Stimulated activated CD4-positive, alpha-beta T cell treated with anti-CD3 and anti-CD28 coated beads, TNF-alpha, amount 100 ng/mL, for 4 hours (primary cell): ENCODE data around the gene TMEM181.
"Not testable (repeated sequence)": the region's sequence is repeated elsewhere in the genome, so short reads cannot be mapped to it uniquely, and the experiment has no call there.

Experiments used
- DNase-seq, 3 experiments: peaks; one replicate each; pipeline ENCODE4 v3.0.0-alpha.2; 2020; ENCODE audit warnings: low read depth in 3 of 3

The TMEM181 gene

DNA sequence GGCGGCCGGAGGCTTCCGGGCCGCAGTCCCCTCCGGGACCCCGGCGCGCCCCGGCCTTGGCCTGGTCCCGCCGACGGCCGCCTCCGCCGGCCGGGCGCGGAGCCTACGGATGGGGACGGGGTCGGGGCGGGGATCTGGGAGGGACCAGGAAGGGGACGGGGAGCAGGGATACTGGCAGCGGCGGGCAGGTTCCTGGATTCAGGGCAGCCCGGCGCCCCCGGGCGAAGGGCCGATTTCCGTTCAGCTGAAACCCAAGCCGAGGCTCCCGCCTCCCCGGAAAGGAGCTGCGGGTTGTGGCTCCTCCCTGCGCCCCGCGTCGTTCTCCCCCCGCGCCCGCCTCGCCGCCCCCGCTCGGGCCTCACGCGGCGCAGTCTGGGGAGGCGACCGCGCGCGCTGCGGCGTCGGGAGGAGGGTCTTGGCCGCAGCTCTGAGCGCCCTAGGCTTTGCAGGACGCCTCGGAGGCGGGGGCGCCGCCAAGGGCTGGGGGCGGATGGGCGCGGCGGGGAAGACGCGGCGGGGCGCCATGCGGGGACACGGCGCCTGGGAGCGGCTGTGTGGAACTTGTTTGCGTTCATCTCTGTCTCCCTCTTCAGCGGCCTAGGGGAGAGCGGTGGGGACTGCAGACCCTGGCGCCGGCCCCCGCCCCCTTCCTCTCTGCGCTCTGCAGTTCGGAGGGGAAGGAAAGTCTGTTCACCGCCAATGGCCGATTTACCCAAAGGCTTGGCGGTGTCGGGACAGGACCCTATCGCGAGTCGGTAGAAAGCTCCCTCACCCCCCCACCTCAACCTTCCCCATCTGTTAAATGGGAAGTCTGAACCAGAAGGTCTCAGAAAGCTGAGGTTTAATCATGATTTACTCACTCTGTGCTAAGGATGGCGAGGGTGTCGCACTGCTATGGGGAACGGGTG, 22.7 kb upstream of the TMEM181 start:
- DNase-seq, result no peak

GRCh38 chr6:158538741-158539140, 21.1 kb upstream of the TMEM181 start:
- DNase-seq, result no peak

DNA sequence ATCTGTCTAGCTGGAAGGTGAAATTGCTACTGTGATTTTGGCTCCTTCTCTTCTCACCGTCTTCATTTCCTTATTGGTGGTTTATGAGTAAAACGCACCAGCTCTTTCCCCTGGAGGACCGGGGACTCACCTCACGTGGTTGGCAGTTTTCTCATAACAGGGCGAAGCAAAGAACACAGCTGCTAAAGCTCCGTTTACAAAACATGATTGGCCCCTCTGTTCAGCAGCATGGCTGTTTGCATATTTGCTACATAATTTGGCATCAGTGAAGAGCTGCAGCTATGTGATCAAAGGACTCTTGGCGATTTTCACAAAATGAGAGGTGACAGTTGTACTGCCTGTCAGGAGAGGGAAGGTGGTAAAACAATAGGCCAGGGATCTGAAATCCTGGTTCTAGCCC, 20.5 kb upstream of the TMEM181 start:
- DNase-seq, result no peak

DNA sequence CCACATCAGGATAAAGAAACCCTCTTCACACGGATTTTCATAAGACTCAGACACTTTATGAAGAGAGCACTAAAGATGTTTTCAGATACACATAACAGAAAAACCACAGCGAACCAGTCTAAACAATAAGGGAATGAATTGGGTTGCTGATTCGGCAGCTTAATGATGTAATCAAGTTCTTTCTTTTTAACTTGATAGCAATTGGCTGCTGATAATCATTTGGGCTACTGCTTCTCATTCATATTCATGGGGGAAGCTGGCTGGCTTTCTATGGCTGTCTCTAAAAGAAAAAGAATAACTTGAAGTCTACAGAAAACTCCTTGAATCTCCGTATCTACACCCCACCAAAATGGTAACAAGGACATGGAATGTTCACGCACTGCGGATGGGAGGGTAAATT, 20.0 kb upstream of the TMEM181 start:
- DNase-seq, result no peak

- DNase-seq, result no peak
These were observed 16.2 kb upstream of the TMEM181 start for GRCh38 chr6:158543606-158544185.

DNA sequence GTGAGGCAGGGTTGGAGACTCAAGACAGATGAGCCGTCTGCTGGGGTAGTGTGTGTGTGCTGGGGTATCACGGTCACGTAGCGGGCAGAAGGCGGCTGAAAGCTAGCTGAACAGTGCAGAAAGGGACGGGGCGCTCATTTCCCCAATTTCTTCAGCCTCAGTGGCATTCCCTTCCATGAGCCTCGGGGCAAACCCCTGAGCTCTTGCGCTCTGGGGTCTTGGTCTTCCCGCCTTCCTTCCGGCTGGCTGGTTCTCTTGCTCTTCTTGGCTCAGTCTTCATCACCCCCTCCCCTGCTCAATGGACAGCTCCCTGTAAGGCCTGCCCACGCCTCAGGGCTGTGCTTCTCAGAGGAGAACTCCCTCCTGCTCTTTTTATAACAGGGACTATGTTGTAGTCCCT, 15.5 kb upstream of the TMEM181 start:
- no peak for DNase-seq

GRCh38 chr6:158545043-158545966, 14.6 kb upstream of the TMEM181 start:
- no peak for DNase-seq

- no peak for DNase-seq
These were observed 11.3 kb upstream of the TMEM181 start for GRCh38 chr6:158548418-158549161.

DNA sequence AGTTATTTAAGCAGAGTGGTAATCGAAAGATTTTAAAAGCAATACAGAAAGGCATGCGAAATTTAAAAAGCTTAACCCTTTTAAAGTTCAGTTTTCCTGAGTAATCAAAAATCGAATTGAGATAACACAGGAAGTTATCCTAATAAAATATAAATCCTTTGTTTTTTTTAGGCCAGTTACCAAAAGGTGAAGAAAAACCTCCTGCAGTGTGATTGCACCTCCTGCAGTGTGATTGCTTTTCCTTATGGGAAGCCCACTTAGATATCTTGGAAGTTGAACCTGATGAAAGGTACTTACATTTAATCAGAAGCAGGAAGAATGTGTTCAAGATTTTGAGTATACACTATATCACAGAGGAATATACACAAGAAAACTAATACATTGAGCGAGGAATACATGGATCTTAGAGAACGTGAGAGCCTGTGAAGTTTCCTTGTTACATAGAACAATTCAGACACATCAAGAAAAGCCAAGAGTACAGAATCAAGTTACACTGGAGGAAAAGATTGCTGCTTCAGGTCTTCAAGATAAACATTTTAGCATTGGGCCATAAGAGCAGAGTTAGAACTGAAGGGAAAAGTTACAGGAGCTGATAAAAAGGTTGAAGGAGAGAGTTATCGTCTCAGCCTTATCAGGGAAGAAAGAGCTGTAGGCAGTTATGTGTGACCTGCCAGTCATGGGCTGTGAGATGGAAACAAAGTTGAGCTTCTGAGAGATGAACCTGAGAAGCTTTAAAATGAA, 7.7 kb upstream of the TMEM181 start:
- no peak for DNase-seq

DNA sequence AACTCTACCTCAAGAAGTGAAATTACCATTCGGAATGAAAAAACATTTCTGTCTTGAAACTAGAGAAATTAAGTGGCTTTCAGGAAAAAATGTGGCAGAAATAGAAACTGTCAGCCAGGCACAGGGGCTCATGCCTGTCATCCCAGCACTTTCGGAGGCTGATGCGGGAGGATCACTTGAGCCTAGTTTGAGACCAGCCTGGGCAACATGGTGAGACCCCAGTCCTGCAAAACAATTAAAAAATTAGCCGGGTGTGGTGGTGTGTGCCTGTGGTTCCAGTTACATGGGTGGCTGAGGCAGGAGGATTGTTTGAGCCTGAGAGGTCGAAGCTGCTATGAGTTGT, 7.1 kb upstream of the TMEM181 start:
- DNase-seq, result no peak

DNA sequence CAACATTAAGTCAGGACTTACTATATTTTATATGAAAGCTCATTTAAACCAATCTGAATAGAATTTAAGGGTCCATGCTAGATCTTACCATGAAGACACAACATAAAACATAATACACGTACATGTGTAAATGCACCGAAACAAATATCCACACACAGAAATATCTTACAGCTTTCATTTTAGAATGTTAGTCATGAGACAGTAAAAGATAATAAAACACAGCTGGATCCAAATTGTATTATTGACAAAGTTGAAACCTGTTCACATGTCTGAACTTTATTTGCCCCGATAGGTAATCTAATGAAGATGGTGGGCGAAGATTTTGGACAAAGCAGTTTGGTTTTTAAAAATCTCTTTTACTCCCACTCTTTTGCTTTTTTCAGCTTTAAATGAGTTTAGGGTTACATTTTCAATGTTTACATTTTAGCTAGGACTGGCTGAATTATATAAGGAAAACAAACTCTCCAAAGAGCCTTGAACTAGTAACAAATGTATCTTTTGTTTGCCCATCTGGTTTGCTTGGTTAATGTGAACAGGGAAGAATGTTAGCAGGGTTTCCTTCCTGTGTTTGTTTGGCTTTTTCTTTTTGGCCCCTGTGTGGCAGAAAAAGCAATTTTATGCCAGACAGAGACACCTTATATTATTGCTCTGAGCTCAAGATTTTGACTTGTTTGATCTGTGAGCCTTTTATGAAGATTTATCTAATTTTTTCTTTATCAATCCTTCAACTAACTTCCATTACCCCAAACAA, 5.1 kb upstream of the TMEM181 start:
- no peak for DNase-seq

DNA sequence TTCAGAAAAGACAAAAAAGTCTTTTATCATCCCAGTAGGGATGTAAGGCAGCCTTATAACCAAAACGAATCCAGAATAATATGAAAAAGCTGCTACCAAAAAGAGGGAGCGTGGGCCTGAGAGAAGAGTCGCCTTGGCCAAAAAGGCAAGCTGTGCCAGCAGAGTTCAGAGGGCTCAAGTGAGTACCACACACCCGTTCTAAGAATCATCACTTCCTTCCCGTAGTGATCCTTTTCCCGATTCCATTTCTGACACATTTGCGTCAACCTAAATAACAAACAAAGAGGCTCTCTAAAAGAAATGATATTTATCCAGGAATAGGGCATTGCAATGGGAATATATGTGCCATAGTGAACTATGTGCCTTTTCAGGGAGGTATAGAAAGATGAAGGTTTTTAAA, 3.8 kb upstream of the TMEM181 start:
- DNase-seq, result no peak

DNA sequence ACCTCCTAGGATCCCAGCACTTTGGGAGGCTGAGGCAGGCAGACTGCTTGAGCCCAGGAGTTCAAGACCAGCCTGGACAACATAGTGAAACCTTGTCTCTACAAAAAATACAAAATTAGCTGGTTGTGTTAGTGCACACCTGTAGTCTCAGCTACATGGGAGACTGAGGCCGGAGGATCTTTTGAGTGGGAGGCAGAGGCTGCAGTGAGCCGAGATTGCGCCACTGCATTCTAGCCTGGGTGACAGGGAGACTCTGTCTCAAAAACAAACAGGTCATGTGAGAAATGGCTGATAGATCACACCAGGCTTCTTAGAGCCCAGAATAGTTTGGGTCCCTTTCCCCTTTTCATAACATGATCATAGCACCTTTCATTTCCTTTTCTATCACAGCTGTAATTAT, 2.8 kb upstream of the TMEM181 start:
- not testable (repeated sequence) for DNase-seq

DNA sequence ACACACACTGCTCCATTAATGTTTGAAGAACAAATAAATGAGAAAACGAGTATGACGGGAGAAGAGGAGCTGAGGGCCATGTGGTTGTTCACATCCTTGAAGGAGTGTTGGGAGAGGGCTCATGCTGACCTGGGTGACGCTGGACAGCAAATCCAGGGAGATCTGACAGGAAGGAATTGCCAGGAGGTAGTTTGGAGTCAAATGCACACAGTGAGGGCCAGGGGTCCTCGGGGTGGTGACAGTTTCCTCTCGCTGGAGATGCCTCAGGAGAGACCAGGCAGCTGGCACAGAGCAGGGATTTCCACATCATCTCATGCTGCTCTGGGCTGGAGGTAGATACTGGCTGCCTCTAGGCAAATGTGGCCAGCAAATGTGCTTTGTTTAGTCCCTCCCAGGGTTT, 2.0 kb upstream of the TMEM181 start:
- DNase-seq, result no peak

GRCh38 chr6:158558415-158559306, 1.2 kb upstream of the TMEM181 start:
- DNase-seq, result no peak

- DNase-seq, result no peak
These were observed 475 bp upstream of the TMEM181 start for GRCh38 chr6:158559338-158559894.

DNA sequence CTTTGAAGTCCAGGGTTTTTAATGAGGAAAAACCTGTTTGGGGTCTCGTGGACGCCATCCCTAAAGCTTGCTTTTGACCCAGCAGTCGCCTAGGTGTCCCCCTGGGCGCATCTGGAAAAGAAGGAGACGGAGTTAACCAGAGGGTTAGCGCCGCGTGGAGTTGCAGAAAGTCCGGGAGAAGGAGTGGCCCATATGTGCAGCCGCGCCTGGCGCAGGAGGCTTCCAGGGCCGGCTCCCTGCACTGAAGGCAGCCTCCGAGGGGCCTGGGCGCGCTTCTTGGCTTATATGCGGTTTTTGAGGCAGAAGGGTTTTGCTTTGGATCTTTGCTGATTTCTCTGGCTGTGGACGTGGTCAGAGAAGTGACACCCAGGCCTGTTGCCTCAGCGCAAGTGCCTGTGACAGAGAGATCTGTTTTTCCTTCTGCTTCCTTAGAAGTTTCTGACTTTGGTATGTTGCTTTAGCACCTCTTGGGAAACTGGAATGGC, 987 bp downstream of the TMEM181 start:
- no peak for DNase-seq

DNA sequence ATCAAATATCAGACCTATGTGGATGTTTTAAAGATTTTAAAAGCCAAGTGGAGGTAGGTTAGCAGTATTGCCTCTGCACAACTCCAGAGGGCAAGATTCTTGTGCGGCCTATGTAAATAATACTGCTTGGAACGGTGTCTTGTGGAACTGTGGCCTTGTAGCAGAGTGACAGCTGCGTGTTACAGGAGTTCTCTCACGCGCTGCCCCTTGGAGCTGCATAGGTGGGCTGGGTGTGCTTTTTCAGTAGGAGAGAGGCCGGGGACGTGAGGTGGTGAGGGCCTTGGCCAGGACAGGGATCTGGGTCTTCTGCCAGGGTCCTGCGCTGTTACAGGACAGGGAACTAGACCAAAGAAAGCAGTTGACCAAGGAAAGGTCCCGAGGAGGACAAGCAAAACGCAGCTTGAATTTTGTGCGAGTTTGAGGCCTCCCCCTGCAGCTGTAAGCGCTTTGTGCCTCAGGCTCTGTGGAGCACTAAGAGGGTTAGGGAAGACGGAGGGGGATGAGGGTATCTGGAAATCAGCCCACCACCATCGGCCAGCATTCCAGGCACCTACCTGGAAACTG, 1.5 kb downstream of the TMEM181 start:
- DNase-seq, result no peak
